K562 (cell line): ENCODE data around the gene MAD1L1. TPM values are rescaled to one million over a fixed set of nuclear protein-coding genes. Genes with fewer than 3 reads are reported as not detected.

Experiments used
- FOS ChIP-seq: IDR thresholded peaks from 3 replicates; pipeline ENCODE4 v1.6.1; 2011; ENCODE audit not compliant: insufficient read length; ENCODE audit errors: extremely low read depth
- HNRNPLL ChIP-seq: fragments of 200-400 bp; formaldehyde crosslinking; IDR thresholded peaks from 2 replicates; pipeline ENCODE4 v1.6.1; 2017; ENCODE audit warnings: low read length, low read depth, mild to moderate bottlenecking; ENCODE audit not compliant: poor library complexity, severe bottlenecking
- TCF7 ChIP-seq: sonication (generic); IDR thresholded peaks from 2 replicates; pipeline ENCODE4 v1.6.1; 2016; ENCODE audit warnings: antibody characterized with exemption, borderline replicate concordance
- polyA plus RNA-seq, 8 experiments: library from polyadenylated mRNA; depleted of rRNA in 4 of 8; stranded (reverse) in 5 of 8; unstranded in 3 of 8; fragments of >200 nt; fragmentation: Nextera tagmentation in 2 of 8; fragmentation: Illumina TruSeq in 1 of 8; extraction: Ambion mirVana in 2 of 8; extraction: Trizol in 1 of 8; gene quantifications; 2 replicates each; pipeline versions ENCODE4 v1.2.1 to v1.2.3, GENCODE V29; 2011 to 2014; ENCODE audit warnings: inconsistent platforms in 1 of 8, missing spikeins in 1 of 8
- total RNA-seq, 7 experiments: library from RNA; depleted of rRNA in 6 of 7; stranded (reverse); fragments of >200 nt in 6 of 7; fragmentation: Illumina TruSeq in 2 of 7; extraction: Trizol in 2 of 7; gene quantifications; 2 replicates each; pipeline versions ENCODE4 v1.2.1 to v1.2.3, GENCODE V29; 2011 to 2021; ENCODE audit warnings: low replicate concordance in 1 of 7
- TF ChIP-seq, protein P1 (sequence below): fragments of 250-450 bp; sonication (Bioruptor Pico); IDR thresholded peaks from 2 replicates; pipeline ENCODE4 v1.4.0; 2020

MAD1L1 gene
- total and polyA plus RNA-seq, 9 of the 15 experiments (the other 6 are each of a cell fraction or from before 2014, with no cell fraction given), result 1.7 to 89.7 (median 18.0) TPM

DNA sequence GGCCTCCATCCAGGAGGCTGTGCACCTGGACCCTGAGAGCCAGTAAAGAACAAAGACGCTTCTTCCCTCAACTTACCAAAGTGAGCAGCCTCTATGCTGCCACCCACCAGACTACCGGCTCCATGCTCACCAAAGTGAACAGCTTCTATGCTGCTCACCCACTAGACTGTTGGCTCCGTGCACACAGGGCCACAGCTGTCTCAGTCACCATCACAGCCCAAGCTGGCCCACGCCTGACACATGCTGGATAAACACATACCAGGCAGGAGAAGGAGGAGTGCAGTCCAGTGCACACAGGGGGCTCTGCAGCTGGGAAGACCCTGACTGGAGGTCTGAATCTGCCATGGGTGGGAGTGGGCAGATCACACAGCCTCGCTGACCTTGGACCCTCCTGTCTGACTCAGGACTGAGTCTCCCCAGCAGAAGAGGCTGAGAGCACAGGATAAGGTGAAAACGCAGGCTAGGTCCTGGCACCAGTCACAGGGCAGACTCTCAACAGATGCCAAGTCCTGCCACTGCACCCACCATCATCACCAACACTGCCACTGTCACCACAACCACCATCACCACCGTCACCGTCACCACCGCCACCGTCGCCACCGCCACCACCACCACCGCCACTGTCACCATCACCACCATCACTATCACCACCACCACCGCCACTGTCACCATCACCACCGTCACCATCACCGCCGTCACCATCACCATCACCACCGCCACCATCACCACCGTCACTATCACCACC, 130.9 kb downstream of the MAD1L1 start (continued):
- TF ChIP-seq, protein P1, sequence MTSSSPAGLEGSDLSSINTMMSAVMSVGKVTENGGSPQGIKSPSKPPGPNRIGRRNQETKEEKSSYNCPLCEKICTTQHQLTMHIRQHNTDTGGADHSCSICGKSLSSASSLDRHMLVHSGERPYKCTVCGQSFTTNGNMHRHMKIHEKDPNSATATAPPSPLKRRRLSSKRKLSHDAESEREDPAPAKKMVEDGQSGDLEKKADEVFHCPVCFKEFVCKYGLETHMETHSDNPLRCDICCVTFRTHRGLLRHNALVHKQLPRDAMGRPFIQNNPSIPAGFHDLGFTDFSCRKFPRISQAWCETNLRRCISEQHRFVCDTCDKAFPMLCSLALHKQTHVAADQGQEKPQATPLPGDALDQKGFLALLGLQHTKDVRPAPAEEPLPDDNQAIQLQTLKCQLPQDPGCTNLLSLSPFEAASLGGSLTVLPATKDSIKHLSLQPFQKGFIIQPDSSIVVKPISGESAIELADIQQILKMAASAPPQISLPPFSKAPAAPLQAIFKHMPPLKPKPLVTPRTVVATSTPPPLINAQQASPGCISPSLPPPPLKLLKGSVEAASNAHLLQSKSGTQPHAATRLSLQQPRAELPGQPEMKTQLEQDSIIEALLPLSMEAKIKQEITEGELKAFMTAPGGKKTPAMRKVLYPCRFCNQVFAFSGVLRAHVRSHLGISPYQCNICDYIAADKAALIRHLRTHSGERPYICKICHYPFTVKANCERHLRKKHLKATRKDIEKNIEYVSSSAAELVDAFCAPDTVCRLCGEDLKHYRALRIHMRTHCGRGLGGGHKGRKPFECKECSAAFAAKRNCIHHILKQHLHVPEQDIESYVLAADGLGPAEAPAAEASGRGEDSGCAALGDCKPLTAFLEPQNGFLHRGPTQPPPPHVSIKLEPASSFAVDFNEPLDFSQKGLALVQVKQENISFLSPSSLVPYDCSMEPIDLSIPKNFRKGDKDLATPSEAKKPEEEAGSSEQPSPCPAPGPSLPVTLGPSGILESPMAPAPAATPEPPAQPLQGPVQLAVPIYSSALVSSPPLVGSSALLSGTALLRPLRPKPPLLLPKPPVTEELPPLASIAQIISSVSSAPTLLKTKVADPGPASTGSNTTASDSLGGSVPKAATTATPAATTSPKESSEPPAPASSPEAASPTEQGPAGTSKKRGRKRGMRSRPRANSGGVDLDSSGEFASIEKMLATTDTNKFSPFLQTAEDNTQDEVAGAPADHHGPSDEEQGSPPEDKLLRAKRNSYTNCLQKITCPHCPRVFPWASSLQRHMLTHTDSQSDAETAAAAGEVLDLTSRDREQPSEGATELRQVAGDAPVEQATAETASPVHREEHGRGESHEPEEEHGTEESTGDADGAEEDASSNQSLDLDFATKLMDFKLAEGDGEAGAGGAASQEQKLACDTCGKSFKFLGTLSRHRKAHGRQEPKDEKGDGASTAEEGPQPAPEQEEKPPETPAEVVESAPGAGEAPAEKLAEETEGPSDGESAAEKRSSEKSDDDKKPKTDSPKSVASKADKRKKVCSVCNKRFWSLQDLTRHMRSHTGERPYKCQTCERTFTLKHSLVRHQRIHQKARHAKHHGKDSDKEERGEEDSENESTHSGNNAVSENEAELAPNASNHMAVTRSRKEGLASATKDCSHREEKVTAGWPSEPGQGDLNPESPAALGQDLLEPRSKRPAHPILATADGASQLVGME (CRISPR knock-in tag), result no peak
- TF ChIP-seq FOS, result no peak
- no peak for TF ChIP-seq TCF7
- no peak for TF ChIP-seq HNRNPLL
